Chondrocyte (in vitro differentiated cells): ENCODE data around the gene FAP. TPM values are rescaled to one million over a fixed set of nuclear protein-coding genes. Genes with fewer than 3 reads are reported as not detected.

Source experiments
- DNase-seq: peaks from one replicate; pipeline ENCODE4 v3.0.0; 2021; ENCODE audit warnings: mixed read lengths, low spot score
- H3K27ac Mint-ChIP-seq: one replicate; pipeline ENCODE4 v1.8.0; 2021; ENCODE audit warnings: mild to moderate bottlenecking, moderate library complexity, mixed read lengths; ENCODE audit not compliant: unreplicated experiment
- H3K27me3 Mint-ChIP-seq: 2 replicates; pipeline ENCODE4 v1.8.0; 2021; ENCODE audit warnings: low read depth, mixed read lengths
- H3K36me3 Mint-ChIP-seq: 2 replicates; pipeline ENCODE4 v1.8.0; 2021; ENCODE audit warnings: low read depth, mixed read lengths
- H3K4me1 Mint-ChIP-seq: 2 replicates; pipeline ENCODE4 v1.8.0; 2021; ENCODE audit warnings: low read depth, mild to moderate bottlenecking, mixed read lengths
- H3K4me3 Mint-ChIP-seq: one replicate; pipeline ENCODE4 v1.8.0; 2021; ENCODE audit warnings: mild to moderate bottlenecking, moderate library complexity, mixed read lengths; ENCODE audit not compliant: unreplicated experiment
- H3K9me3 Mint-ChIP-seq: 2 replicates; pipeline ENCODE4 v1.8.0; 2021; ENCODE audit warnings: low read depth, mixed read lengths
- total RNA-seq: library from RNA; stranded (reverse); gene quantifications from 3 replicates; pipeline ENCODE4 v1.2.1, GENCODE V29; 2021
- TF ChIP-seq, protein P1 (sequence below): fragments of 200-600 bp; sonication (generic); IDR thresholded peaks from 2 replicates; pipeline ENCODE4 v1.5.0; 2021; ENCODE audit warnings: antibody characterized with exemption, mild to moderate bottlenecking, moderate library complexity

FAP gene
- total RNA-seq, 1 donor from 2014 or later, result 163 TPM

DNA sequence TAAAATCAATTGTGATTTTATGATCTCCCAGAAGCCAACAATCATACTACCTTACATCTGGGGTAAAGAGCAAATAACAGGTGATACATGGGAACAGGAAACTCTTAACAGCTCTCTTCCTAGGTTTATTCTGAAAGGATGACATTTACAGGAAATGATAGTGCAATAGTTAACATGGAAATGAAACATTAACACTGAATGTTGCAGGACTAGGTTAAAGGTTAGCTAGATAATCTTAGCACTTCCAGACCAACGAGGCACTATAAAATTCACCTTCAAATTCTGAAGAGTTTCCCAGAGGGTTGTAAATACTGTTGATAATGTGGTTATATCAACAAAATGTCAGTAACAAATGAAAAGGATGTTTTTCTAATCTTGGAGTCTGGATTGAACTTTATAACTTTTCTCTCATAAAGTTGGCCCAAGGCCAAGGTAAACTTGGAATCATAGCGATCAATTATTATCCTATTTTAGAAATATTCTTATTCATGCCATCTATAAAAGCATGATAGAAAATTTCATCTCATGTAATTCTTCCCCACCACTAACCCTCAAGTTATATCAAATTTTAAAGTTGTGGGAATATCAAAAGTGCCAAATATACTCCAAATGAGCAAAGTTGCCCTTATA, 58.3 kb downstream of the FAP start:
- Mint-ChIP-seq H3K36me3 (peaks cover 49% of the 10 kb centered on the region), H3K4me1 (peaks cover 37% of the 10 kb centered on the region), H3K27ac (peak overlapping the region; percentile 50), H3K4me3 (no peak overlapping the region), H3K9me3 (no peaks in the 10 kb centered on the region), H3K27me3 (no peaks in the 10 kb centered on the region)
- TF ChIP-seq, protein P1, sequence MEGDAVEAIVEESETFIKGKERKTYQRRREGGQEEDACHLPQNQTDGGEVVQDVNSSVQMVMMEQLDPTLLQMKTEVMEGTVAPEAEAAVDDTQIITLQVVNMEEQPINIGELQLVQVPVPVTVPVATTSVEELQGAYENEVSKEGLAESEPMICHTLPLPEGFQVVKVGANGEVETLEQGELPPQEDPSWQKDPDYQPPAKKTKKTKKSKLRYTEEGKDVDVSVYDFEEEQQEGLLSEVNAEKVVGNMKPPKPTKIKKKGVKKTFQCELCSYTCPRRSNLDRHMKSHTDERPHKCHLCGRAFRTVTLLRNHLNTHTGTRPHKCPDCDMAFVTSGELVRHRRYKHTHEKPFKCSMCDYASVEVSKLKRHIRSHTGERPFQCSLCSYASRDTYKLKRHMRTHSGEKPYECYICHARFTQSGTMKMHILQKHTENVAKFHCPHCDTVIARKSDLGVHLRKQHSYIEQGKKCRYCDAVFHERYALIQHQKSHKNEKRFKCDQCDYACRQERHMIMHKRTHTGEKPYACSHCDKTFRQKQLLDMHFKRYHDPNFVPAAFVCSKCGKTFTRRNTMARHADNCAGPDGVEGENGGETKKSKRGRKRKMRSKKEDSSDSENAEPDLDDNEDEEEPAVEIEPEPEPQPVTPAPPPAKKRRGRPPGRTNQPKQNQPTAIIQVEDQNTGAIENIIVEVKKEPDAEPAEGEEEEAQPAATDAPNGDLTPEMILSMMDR, result no peak
- no peak for DNase-seq

DNA sequence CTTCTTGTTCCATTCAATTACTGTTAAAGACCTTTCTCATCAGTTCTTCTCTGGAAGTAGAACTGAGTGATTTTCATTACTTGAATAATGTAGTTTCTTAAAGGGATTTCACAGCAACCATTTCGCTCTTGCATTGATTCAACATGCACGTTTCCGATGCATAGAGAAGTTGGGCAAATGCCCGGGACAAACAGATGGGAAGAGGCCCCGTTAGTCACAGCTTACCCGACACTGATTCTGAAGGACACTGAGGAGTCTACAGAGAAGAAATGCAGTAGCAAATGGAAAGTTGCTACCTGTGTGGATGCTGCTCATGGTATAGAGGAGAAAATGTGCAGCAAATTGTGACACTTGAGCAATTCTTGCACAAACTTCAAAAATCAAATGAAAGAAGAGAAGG, 58.9 kb downstream of the FAP start:
- no peaks in the 10 kb centered on the region for H3K27me3 Mint-ChIP-seq
- H3K4me3 Mint-ChIP-seq, result no peak overlapping the region

DNA sequence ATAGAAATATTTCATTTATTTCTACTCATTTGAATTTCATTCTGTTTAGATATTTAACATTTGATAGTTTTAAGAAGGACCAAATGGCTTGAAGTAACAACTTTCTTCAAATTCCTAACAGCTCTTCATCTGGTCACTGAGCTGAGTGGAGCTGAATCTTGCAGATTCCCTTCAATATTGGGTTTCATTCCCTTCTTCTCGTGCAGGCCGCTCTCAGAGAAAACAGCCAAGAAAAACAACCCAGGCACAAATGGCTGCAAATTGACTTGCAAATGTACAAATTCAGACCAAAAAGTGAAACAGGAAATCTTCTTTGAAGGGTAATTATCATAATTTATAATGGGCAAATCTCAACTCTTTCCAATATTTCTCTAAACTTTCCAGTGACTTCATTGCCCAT, 60.9 kb downstream of the FAP start:
- H3K4me1 Mint-ChIP-seq, result peaks cover 43% of the 10 kb centered on the region
- no peak for DNase-seq
- peak overlapping the region; percentile 62 for H3K27ac Mint-ChIP-seq
- no peaks in the 10 kb centered on the region for H3K9me3 Mint-ChIP-seq
- H3K4me3 Mint-ChIP-seq, result no peak overlapping the region
- TF ChIP-seq, protein P1, result no peak
- no peaks in the 10 kb centered on the region for H3K27me3 Mint-ChIP-seq
- H3K36me3 Mint-ChIP-seq, result peaks cover 49% of the 10 kb centered on the region

More for the DNA sequence above, 58.9 kb downstream of the FAP start:
- peaks cover 39% of the 10 kb centered on the region for H3K4me1 Mint-ChIP-seq
- TF ChIP-seq, protein P1, result no peak
- H3K9me3 Mint-ChIP-seq, result no peaks in the 10 kb centered on the region
- peak overlapping the region; percentile 50 for H3K27ac Mint-ChIP-seq
- no peak for DNase-seq
- H3K36me3 Mint-ChIP-seq, result peaks cover 52% of the 10 kb centered on the region

DNA sequence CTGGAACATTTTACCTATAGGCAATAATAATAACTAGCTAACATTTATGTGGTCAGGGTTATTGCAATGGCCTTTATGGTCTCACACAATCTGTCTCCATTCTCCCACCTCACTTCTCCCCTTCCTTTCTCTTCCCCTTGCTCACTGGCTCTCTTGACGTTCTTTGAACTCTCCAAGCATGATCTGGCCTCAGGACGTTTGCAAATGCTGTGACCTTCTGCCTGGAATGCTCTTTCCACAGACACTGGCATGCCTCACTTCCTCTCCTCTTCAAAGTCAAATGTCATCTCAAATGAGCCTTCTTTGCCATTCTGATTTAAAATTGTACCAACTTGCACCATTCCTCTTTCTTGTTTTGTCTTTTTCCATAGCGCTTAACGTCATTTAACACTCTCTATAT, 65.9 kb downstream of the FAP start:
- H3K9me3 Mint-ChIP-seq, result no peaks in the 10 kb centered on the region
- H3K36me3 Mint-ChIP-seq, result peaks cover 53% of the 10 kb centered on the region
- DNase-seq, result no peak
- H3K27ac Mint-ChIP-seq, result peak overlapping the region; percentile 39
- TF ChIP-seq, protein P1, result no peak
- peaks cover 41% of the 10 kb centered on the region for H3K4me1 Mint-ChIP-seq
- H3K27me3 Mint-ChIP-seq, result no peaks in the 10 kb centered on the region
- no peak overlapping the region for H3K4me3 Mint-ChIP-seq

DNA sequence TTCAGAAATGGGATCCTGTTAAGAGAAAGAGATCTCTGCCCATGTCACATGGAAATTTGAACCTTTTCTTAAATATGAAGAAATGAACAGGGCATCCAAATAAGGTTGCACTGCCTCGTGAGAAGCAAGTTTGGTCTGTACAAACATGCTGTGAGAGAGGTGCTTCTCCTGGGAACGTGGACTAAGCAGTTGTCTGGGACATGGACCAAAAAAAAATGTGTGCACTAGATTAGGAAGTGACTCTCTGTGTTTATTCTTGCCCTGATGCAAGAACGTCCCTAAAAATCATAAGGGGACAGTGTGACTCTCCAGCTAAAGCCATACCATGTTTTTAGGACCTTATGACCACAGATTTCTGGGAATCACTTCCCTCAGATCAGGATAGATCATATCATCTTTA, 67.5 kb downstream of the FAP start:
- H3K4me3 Mint-ChIP-seq, result no peak overlapping the region
- peaks cover 30% of the 10 kb centered on the region for H3K4me1 Mint-ChIP-seq
- TF ChIP-seq, protein P1, result no peak
- H3K9me3 Mint-ChIP-seq, result no peaks in the 10 kb centered on the region
- peak overlapping the region; percentile 67 for H3K27ac Mint-ChIP-seq
- H3K36me3 Mint-ChIP-seq, result peaks cover 48% of the 10 kb centered on the region
- no peak for DNase-seq
- no peaks in the 10 kb centered on the region for H3K27me3 Mint-ChIP-seq
